ENCODE data around the gene CDH4. TPM values are rescaled to one million over a fixed set of nuclear protein-coding genes. Genes with fewer than 3 reads are reported as not detected.

CDH4 gene
- total and polyA plus RNA-seq, 9 of the 15 experiments (the other 6 are each of a cell fraction or from before 2014, with no cell fraction given), result 0.04 TPM; not detected in 8

GRCh38 chr20:61809006-61809770, 557.1 kb downstream of the CDH4 start (continued):
- TF ChIP-seq NR0B1 (IDR thresholded peaks at IDR 0.05; ENCODE audit: partially characterized antibody) (no peak), MGA (IDR thresholded peaks at IDR 0.05) (no peak)
